Spleen (tissue), 7 donors: ENCODE data around the gene ERCC6L2.

Source experiments
- CTCF ChIP-seq, 11 experiments: fragments of 200-600 bp in 7 of 11; fragments of 450-650 bp in 4 of 11; sonication (generic) in 4 of 11; IDR thresholded peaks in 8 of 11; conservative IDR thresholded peaks in 3 of 11; 1 replicate in 7 of 11; 2 replicates in 4 of 11; pipeline versions ENCODE4 v1.4.0 to v1.8.0; 2016 to 2021; ENCODE audit warnings: antibody characterized with exemption in 11 of 11, inconsistent platforms in 4 of 11, mild to moderate bottlenecking in 1 of 11
- POLR2A ChIP-seq, 3 donors: fragments of 450-650 bp; IDR thresholded peaks; one replicate each; pipeline ENCODE4 v1.5.1; 2017; ENCODE audit warnings: antibody characterized with exemption in 3 of 3, mild to moderate bottlenecking in 1 of 3
- POLR2AphosphoS5 ChIP-seq, 3 donors: sonication (generic); formaldehyde crosslinking; IDR thresholded peaks; one replicate each; pipeline ENCODE4 v1.5.1; 2017; ENCODE audit warnings: antibody characterized with exemption in 3 of 3
- donor health status: DM: no; HTN: no; CAD: no; lungs with moderate emphysema.
- donor health status: DM: no; HTN: no; CAD: no.
- donor health status: DM: no; HTN: no; CAD: no.

GRCh38 chr9:95831810-95832209, 43.7 kb upstream of the ERCC6L2 start:
- no peak for TF ChIP-seq CTCF (IDR thresholded peaks at IDR 0.05 in 8 of 11, conservative IDR thresholded peaks at IDR 0.05 in 3 of 11)
- no peak for TF ChIP-seq POLR2A (IDR thresholded peaks at IDR 0.05)
- TF ChIP-seq POLR2AphosphoS5 (IDR thresholded peaks at IDR 0.05) = no peak
